T-helper 1 cell treated with Interleukin-12 subunit alpha and Interleukin-12 subunit beta and Interleukin-4 antibody, amounts not matched to agents 30 μg/mL and 1 μg/mL, for 36 hours (primary cell): ENCODE data around the gene PDP2.
"Not testable (repeated sequence)": the region's sequence is repeated elsewhere in the genome, so short reads cannot be mapped to it uniquely, and the experiment has no call there.

ENCODE experiments used
- H3K27ac Mint-ChIP-seq: one replicate; pipeline ENCODE4 v1.8.0; 2021; ENCODE audit warnings: mild to moderate bottlenecking, mixed read lengths
- H3K27me3 Mint-ChIP-seq: one replicate; pipeline ENCODE4 v1.8.0; 2021; ENCODE audit warnings: low read depth, mixed read lengths
- H3K36me3 Mint-ChIP-seq: one replicate; pipeline ENCODE4 v1.8.0; 2021; ENCODE audit warnings: low read depth, mixed read lengths
- H3K4me1 Mint-ChIP-seq: one replicate; pipeline ENCODE4 v1.8.0; 2021; ENCODE audit warnings: low read depth, mixed read lengths
- H3K4me3 Mint-ChIP-seq: one replicate; pipeline ENCODE4 v1.8.0; 2021; ENCODE audit warnings: mild to moderate bottlenecking, moderate library complexity, mixed read lengths
- H3K9me3 Mint-ChIP-seq: one replicate; pipeline ENCODE4 v1.8.0; 2021; ENCODE audit warnings: mixed read lengths

The PDP2 gene

DNA sequence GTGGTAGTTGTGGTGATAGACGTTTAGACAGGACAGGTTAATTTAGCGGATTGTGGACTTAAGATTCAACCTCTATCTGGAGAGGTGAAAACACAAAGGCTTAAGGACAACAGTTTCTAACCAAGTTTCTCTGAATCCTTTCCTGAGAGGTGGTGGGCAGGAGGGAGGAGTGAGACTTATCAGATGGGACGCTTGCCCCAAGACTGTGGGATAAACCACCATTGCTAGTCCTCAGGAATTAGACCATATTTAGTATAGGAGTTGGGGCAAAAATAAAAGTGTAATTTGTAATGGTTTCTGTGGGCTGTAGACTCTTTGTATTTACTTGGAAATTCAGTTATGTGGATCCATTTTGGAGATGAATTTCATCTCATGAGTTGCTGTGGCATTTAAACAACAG, 6.6 kb downstream of the PDP2 start:
- Mint-ChIP-seq H3K27me3 (no peaks in the 10 kb centered on the region), H3K4me3 (no peak overlapping the region), H3K36me3 (peaks cover 23% of the 10 kb centered on the region), H3K27ac (no peak overlapping the region), H3K9me3 (no peaks in the 10 kb centered on the region), H3K4me1 (peaks cover 27% of the 10 kb centered on the region)

DNA sequence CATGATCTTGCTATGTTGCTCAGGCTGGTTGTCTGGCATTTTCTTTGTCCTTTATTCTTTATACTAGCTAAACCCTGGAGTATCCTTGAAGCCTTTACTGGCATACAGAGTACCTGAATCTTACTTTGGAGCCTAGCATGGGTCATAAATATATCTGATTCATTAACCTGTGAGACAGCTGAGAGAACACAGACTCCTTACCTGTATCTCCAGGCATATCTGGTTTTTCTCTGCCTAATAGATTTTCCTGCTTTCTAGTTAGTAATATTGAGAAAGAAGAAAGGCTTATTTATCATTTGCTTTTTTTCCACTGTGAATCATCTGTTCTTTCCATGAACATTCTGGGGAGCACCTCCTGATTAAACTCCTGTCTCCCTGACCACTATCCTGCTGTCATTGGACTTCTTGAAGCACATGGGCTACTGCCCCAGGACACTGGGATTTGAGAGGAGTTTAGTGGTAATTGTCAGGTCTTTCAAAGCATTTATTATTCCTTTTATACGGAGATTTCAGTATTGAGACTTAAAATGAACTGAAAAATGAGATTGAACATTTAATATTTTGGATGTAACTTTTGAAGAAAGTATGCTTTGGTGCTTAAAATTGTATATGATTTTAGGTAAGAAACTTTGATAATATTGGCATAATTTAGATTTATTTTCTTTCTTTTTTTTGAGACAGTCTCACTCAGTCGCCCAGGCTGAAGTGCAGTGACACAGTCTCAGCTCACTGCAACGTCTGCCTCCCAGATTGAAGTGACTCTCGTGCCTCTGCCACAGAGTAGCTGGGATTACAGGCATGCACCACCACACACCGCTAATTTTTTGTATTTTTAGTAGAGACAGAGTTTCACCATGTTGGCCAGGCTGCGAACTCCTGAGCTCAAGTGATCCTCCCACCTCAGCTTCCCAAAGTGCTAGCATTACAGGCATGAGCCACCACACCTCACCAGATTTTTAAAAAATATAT, 8.6 kb downstream of the PDP2 start:
- Mint-ChIP-seq H3K27me3 (no peaks in the 10 kb centered on the region), H3K4me3 (no peak overlapping the region), H3K36me3 (peaks cover 25% of the 10 kb centered on the region), H3K4me1 (peaks cover 28% of the 10 kb centered on the region), H3K9me3 (no peaks in the 10 kb centered on the region), H3K27ac (no peak overlapping the region)

DNA sequence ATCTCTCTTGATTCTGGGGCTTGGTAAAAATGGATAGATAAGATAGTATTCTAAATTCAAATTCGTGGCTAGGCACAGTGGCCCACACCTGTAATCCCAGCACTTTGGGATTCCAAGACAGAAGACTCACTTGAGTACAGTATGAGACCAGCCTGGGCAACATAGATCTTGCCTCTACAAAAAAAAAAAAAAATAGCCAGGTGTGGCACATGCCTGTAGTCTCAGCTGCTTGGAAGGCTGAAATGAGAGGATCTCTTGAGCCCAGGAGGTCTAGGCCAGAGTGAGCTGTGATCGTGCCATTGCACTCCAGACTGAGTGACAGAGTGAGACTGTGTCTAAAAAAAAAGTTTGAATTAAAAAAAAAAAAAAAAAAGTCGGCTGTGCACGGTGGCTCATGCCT, 9.3 kb downstream of the PDP2 start:
- no peaks in the 10 kb centered on the region for H3K9me3 Mint-ChIP-seq
- H3K27ac Mint-ChIP-seq, result no peak overlapping the region
- no peak overlapping the region for H3K4me3 Mint-ChIP-seq
- peaks cover 22% of the 10 kb centered on the region for H3K36me3 Mint-ChIP-seq
- no peaks in the 10 kb centered on the region for H3K27me3 Mint-ChIP-seq
- H3K4me1 Mint-ChIP-seq, result peaks cover 30% of the 10 kb centered on the region

DNA sequence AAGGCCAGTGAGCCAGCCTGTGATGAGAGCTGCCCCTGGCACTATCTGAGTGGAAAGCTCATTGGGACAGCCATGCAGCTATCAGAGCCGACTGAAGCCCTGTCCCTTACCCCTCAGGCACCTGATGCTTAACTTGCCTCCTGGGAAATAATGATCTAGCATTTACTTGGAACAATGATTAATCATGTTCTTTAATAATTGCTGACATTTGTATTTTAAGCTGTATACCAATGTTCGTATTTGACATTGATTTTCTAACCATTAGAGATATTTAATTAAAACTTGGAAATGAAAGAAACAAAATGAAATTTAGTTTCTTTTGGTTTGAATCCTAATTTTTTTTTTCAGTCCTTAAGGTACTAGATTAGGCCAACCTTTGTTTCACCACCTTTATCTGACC, 10.5 kb downstream of the PDP2 start:
- H3K4me3 Mint-ChIP-seq, result no peak overlapping the region
- H3K27ac Mint-ChIP-seq, result no peak overlapping the region
- H3K27me3 Mint-ChIP-seq, result no peaks in the 10 kb centered on the region
- H3K9me3 Mint-ChIP-seq, result no peaks in the 10 kb centered on the region
- H3K36me3 Mint-ChIP-seq, result peaks cover 13% of the 10 kb centered on the region
- H3K4me1 Mint-ChIP-seq, result peaks cover 30% of the 10 kb centered on the region

DNA sequence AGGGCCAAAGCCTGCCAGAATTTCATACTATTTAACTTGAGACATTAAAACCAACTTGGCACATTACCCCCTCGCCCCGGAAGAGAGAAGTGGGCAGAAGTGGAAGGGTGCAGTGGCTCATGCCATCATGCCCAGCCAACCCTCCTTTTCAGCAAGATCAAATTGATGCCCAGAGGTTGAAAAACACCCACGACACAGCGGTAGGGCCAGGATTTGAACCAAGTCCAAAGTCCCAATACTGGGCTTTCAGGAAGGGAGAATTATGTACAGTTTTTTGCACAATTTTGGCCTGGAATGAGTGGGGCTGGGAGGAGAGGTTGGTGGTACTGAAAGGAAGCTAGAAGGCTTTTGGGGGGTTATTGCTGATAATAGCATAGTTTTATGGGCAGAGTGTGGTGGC, 11.0 kb downstream of the PDP2 start:
- Mint-ChIP-seq H3K9me3 (no peaks in the 10 kb centered on the region), H3K4me3 (no peak overlapping the region), H3K36me3 (peaks cover 13% of the 10 kb centered on the region), H3K27ac (no peak overlapping the region), H3K4me1 (peaks cover 31% of the 10 kb centered on the region), H3K27me3 (no peaks in the 10 kb centered on the region)

DNA sequence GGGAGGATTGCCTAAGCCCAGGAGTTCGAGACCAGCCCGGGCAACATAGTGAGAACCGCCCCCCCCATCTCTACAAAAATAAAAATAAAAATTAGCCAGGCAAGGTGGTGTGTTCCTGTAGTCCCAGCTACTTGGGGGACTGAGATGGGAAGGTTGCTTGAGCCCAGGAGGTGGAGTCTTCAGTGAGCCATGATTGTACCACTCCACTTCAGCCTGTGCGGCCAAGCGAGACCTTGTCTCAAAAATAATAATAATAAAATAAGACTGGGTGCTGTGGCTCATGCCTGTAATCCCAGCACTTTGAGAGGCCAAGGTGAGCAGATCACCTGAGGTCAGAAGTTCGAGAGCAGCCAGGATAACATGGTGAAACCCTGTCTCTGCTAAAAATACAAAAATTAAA, 11.5 kb downstream of the PDP2 start:
- H3K4me1 Mint-ChIP-seq, result peaks cover 29% of the 10 kb centered on the region
- no peak overlapping the region for H3K27ac Mint-ChIP-seq
- no peak overlapping the region for H3K4me3 Mint-ChIP-seq
- H3K36me3 Mint-ChIP-seq, result peaks cover 10% of the 10 kb centered on the region
- no peaks in the 10 kb centered on the region for H3K9me3 Mint-ChIP-seq
- no peaks in the 10 kb centered on the region for H3K27me3 Mint-ChIP-seq

DNA sequence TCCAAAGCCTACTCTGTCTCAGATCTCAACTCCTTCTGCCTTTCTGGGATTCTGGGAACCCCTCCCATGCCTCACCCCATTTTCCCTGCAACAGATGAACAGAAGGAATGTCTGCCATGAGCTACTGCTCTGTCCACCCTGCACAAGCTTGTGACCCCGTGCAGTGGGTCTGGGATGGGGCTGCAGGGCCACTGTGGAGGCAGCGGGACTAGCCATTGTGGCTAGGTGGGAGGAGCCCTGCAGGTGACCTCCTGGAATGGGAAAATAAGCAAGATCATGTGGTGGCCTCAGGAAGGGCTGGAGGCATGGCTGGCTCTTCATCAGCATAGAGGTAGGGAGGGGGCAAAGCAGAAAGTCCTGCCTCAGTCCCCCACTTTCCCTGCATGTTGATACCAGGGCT, 13.7 kb downstream of the PDP2 start:
- H3K36me3 Mint-ChIP-seq, result peaks cover 3% of the 10 kb centered on the region
- peak overlapping the region; percentile 33 for H3K27ac Mint-ChIP-seq
- no peak overlapping the region for H3K4me3 Mint-ChIP-seq
- no peaks in the 10 kb centered on the region for H3K27me3 Mint-ChIP-seq
- no peaks in the 10 kb centered on the region for H3K9me3 Mint-ChIP-seq
- H3K4me1 Mint-ChIP-seq, result peaks cover 22% of the 10 kb centered on the region

DNA sequence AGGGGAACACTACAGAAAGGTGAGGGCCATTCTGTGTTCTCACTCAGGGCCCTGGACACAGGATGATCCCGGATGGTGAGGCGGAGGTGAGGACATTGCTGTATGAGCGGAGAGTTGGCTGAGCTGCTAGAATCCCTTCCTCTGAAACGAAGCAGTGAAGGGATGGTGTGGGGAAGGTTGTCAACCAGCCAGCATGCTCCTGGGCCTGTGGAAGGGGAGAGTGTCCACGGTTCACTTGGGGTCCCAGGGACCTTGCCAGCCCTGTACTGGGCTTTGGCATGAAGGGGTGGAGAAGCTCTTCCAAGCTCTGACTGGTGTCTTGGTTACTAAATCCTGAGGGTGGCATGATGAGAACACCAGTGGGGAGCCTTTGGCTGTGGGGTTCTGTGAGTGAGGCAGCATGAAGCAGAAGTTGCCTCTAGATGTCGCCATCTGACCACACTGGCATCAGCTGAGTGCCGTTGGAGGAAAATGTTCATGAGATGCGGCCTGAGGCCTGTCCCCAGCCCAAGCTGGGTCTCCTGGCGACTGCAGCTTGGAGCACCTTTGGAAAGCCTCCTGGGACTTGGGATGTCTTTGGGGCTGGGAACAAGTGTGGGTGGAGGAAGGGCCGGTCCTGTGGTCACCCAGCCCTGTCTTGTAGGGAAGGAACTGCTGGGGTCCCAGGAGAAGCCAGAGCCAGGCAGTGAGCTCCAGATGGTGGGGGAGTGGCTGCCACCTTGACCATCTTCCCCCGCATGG, 14.8 kb downstream of the PDP2 start:
- no peaks in the 10 kb centered on the region for H3K9me3 Mint-ChIP-seq
- peak overlapping the region; percentile 28 for H3K27ac Mint-ChIP-seq
- H3K4me1 Mint-ChIP-seq, result peaks cover 22% of the 10 kb centered on the region
- H3K4me3 Mint-ChIP-seq, result no peak overlapping the region
- H3K36me3 Mint-ChIP-seq, result peaks cover 3% of the 10 kb centered on the region
- H3K27me3 Mint-ChIP-seq, result no peaks in the 10 kb centered on the region

DNA sequence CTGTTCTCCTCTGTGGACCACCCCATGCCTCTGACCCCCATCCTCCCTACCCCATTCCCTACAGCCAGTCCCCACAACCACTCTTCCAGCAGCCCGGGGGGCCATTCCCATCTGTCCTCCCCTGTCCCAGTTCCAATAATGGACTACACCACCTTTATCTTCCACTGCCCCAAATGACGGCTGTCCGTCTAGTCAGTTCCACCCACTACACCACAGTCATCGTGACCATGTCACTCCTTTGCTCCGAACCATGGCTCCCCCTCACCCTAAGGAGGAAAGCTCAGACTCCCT, 15.3 kb downstream of the PDP2 start:
- Mint-ChIP-seq H3K36me3 (peaks cover 3% of the 10 kb centered on the region), H3K4me3 (no peak overlapping the region), H3K27ac (no peak overlapping the region), H3K9me3 (no peaks in the 10 kb centered on the region), H3K4me1 (peaks cover 22% of the 10 kb centered on the region), H3K27me3 (no peaks in the 10 kb centered on the region)

DNA sequence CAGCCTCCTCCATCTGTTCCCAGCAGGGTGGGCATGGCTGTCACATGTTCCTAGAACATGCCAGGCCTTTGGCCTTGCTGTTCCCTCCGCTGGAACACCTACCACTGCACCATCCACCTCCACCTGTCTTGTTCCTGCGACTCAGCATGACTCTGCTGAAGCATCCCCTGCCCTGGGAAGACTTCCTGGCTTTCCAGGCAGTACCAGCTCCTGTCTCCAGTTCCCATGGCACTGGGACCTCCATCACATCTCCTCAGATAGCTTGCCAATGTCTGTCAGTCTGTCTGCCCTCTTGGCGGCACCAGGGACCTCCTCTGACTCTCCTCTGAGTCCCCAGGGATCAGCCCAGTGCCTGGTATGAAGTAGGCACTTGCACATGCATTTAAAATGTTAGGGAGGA, 15.7 kb downstream of the PDP2 start:
- Mint-ChIP-seq H3K27ac (no peak overlapping the region), H3K4me3 (no peak overlapping the region), H3K36me3 (peaks cover 3% of the 10 kb centered on the region), H3K9me3 (no peaks in the 10 kb centered on the region), H3K27me3 (no peaks in the 10 kb centered on the region), H3K4me1 (peaks cover 22% of the 10 kb centered on the region)

DNA sequence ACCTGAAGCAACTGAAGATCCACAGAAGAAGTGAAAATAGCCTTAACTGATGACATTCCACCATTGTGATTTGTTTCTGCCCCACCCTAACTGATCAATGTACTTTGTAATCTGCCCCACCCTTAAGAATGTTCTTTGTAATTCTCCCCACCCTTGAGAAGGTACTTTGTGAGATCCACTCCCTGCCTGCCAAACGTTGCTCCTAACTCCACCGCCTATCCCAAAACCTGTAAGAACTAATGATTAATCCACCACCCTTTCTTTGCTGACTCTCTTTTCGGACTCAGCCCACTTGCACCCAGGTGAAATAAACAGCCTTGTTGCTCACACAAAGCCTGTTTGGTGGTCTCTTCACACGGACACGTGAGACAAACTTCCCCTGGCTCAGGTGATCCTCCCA, 16.4 kb downstream of the PDP2 start:
- H3K9me3 Mint-ChIP-seq, H3K4me3 Mint-ChIP-seq, H3K27me3 Mint-ChIP-seq, H3K36me3 Mint-ChIP-seq, H3K27ac Mint-ChIP-seq: not testable (repeated sequence)
- H3K4me1 Mint-ChIP-seq, result peaks cover 22% of the 10 kb centered on the region

DNA sequence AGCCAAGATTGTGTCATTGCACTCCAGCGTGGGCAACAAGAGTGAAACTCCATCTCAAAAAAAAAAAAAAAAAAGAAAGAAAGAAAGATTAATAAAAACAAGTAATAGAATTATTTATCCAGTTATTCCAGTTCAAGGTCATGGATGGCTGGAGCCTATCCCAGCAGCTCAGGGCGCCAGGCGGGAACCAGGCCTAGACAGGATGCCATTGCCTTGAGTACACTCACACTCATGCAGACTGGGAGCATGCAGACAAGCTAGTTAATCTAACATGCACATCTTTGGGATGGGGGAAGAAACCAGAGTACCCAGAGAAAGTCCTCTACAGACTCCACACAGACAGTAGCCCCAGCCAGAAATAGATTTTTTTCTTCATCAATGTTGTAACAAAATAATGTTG, 17.9 kb downstream of the PDP2 start:
- H3K4me1 Mint-ChIP-seq, result peaks cover 14% of the 10 kb centered on the region
- peaks cover under 1% of the 10 kb centered on the region for H3K36me3 Mint-ChIP-seq
- H3K9me3 Mint-ChIP-seq, result no peaks in the 10 kb centered on the region
- no peak overlapping the region for H3K4me3 Mint-ChIP-seq
- no peaks in the 10 kb centered on the region for H3K27me3 Mint-ChIP-seq
- H3K27ac Mint-ChIP-seq, result no peak overlapping the region

DNA sequence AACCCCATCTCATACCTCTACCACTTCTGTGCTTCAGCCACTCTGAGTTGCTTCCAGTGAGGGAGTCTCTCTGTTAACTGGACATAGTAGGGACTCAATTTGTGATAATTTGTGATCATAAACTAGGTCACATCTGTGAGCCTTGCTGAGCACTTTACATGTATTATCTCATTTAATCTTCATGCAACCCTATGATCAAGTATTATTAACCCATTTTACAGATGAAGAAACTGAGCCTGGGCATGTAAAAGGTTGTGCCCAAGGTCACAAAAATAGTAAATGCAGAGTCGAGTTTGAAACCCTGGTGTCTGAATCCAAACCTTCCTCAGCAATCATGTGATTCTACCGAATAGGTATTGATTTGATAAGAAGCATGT, 18.6 kb downstream of the PDP2 start:
- Mint-ChIP-seq H3K4me3 (no peak overlapping the region), H3K36me3 (no peaks in the 10 kb centered on the region), H3K27me3 (no peaks in the 10 kb centered on the region), H3K4me1 (peaks cover 14% of the 10 kb centered on the region), H3K27ac (no peak overlapping the region), H3K9me3 (no peaks in the 10 kb centered on the region)

DNA sequence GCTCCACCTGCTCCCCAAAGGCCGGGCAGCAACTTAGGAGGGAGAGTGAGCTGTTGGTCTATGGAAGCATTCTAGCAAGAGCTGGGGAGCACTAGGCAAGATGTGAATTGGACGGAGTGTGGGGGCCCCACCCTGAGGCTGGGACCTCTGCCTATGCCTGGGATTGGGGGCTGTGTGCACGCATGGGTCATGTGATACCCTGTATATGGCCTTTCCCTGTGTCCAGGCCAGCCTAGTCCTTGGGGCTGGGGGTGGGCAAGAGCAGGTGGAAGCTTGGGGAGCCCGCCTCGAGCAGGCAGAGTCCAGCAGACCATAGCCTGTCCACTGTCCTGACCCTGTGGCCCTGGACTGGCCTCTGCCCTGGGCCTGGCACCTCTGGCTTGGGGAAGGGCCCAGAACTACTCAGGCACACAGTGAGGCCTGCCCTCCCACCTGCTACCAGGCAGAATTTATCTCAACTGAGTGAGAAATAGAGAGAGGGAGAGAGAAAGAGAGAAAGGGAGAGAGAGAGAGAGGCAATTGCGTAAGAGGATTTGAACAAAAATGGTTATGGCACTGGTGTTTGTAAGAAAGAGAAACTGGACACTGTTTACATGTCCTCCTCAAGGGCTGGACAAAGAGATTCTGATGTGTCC, 19.1 kb downstream of the PDP2 start:
- H3K27me3 Mint-ChIP-seq, result no peaks in the 10 kb centered on the region
- H3K36me3 Mint-ChIP-seq, result no peaks in the 10 kb centered on the region
- H3K4me1 Mint-ChIP-seq, result peaks cover 9% of the 10 kb centered on the region
- no peak overlapping the region for H3K4me3 Mint-ChIP-seq
- H3K27ac Mint-ChIP-seq, result no peak overlapping the region
- no peaks in the 10 kb centered on the region for H3K9me3 Mint-ChIP-seq
